Measurements from ENCODE around the gene FGF18.

GRCh38 chr5:171386861-171387344 lies 32.5 kb upstream of the FGF18 start:
- TF ChIP-seq, protein P1, sequence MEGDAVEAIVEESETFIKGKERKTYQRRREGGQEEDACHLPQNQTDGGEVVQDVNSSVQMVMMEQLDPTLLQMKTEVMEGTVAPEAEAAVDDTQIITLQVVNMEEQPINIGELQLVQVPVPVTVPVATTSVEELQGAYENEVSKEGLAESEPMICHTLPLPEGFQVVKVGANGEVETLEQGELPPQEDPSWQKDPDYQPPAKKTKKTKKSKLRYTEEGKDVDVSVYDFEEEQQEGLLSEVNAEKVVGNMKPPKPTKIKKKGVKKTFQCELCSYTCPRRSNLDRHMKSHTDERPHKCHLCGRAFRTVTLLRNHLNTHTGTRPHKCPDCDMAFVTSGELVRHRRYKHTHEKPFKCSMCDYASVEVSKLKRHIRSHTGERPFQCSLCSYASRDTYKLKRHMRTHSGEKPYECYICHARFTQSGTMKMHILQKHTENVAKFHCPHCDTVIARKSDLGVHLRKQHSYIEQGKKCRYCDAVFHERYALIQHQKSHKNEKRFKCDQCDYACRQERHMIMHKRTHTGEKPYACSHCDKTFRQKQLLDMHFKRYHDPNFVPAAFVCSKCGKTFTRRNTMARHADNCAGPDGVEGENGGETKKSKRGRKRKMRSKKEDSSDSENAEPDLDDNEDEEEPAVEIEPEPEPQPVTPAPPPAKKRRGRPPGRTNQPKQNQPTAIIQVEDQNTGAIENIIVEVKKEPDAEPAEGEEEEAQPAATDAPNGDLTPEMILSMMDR (IDR thresholded peaks at IDR 0.05; ENCODE audit: extremely low read depth in 1 of 2, insufficient read depth in 1 of 2, low read depth in 1 of 2, low read length in 2 of 2) = no peak
- TF ChIP-seq POLR2AphosphoS5 (IDR thresholded peaks at IDR 0.05; ENCODE audit: insufficient read depth, low read depth, low read length) = no peak

All from endothelial cell of umbilical vein (primary cell).